HFF-Myc (cell line): Measurements from ENCODE around the gene TMC8.
"Not testable (repeated sequence)": the region's sequence is repeated elsewhere in the genome, so short reads cannot be mapped to it uniquely, and the experiment has no call there.

ENCODE experiments used
- DNase-seq: peaks from one replicate; pipeline ENCODE4 v3.0.0-alpha.2; 2011; ENCODE audit warnings: low read depth; ENCODE audit errors: extremely low read depth
- H3K4me3 ChIP-seq: replicated peaks from 2 replicates; pipeline ENCODE4 v1.5.1; 2011; ENCODE audit warnings: low read depth, mild to moderate bottlenecking, control low read depth, low read length
- CTCF ChIP-seq: IDR thresholded peaks from 2 replicates; pipeline ENCODE4 v1.5.1; 2012; ENCODE audit warnings: mild to moderate bottlenecking, low read depth, low read length, control low read depth; ENCODE audit errors: missing control alignments

TMC8 gene

GRCh38 chr17:78137392-78138203 lies 7.0 kb downstream of the TMC8 start:
- H3K4me3 ChIP-seq = no peak overlapping the region
- TF ChIP-seq CTCF = peak; percentile 62
- DNase-seq = no peak

- TF ChIP-seq CTCF = no peak
- DNase-seq = no peak
- no peak overlapping the region for H3K4me3 ChIP-seq
Measured at GRCh38 chr17:78138204-78139060, 7.9 kb downstream of the TMC8 start.

GRCh38 chr17:78139861-78140168 lies 9.2 kb downstream of the TMC8 start:
- DNase-seq, H3K4me3 ChIP-seq: not testable (repeated sequence)

GRCh38 chr17:78140169-78141051 lies 9.8 kb downstream of the TMC8 start:
- H3K4me3 ChIP-seq = no peak overlapping the region
- DNase-seq = peak; percentile 78
- no peak for TF ChIP-seq CTCF

GRCh38 chr17:78141437-78142118 lies 11.0 kb downstream of the TMC8 start:
- no peak for TF ChIP-seq CTCF
- H3K4me3 ChIP-seq = no peak overlapping the region
- no peak for DNase-seq

GRCh38 chr17:78142119-78142861 lies 11.7 kb downstream of the TMC8 start:
- no peak for DNase-seq

More at GRCh38 chr17:78142119-78142861, 11.7 kb downstream of the TMC8 start:
- TF ChIP-seq CTCF = no peak
- no peak overlapping the region for H3K4me3 ChIP-seq
